GM21423 (cell line): ENCODE data around the gene ORAI2.
"Not testable (repeated sequence)": the region's sequence is repeated elsewhere in the genome, so short reads cannot be mapped to it uniquely, and the experiment has no call there.

Experiments
- ATAC-seq: cut with Tn5 transposase; IDR thresholded peaks from one replicate; pipeline ENCODE4 v1.9.1; 2021; ENCODE audit warnings: mild to moderate bottlenecking, moderate library complexity; ENCODE audit not compliant: unreplicated experiment

ORAI2 gene

DNA sequence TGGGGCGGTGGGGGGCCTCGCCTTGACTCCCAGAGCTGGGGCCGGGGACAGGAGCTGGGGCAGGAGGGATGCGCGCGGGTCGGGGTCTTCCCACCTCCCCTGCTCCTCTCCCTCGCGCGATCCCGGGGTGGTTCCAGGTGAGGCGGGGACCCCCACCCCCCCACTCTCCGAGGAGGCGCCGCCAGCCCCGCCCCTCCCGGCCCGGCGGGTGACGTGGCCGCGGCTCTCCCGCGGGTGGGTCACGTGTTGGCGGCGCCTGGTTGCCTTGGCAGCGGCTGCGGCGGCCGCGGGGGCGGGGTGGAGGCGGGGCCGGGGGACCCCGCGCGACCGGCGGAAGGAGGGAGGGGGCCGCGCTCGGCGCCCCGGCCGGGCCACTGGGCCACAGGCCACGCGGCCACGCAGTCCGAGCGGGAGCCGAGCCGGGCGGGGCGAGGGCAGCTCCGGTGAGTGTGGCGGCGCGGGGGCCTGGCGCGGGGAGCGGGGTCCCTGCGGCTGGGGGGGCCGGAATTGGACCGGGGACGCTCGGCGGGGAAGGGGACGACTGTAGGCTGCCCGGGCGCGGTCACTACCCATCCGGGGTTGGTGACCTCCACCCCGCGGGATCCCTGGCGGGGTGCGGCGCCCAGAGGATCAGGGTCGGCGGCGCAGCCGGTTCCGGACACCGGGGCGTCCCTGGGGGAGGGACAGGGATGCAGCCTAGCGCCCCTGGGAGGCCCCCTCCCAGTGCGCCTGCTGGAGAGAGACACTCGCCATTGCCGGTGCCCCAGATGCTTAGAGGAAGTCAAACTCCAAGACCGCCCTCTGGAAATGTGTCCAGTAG is at the start of gene ORAI2:
Gene ORAI2, plus strand, starts transcription at position 357 of the 820 bp plus-strand sequence. CDS start 5,382 bp downstream, outside the sequence.
- peak; percentile 65 for ATAC-seq

DNA sequence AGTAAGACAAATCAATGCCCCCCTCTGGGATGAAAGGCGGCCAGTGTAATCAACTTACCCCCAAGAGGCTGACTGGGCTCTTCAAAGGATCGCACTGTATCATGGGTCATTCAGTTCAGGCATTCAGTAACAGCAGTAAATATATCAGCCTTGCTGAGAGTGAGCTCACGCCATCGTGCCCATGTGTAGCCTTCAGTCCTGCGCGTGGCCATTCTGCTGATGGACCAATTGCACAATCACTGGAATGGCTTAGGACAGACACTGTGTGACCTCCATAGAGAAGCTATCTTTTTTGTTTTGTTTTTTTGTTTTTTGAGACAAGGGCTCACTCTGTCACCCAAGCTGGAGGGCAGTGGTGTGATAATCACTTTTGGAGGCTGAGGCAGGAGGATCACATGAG is 46.3 kb upstream of the ORAI2 start:
- ATAC-seq, result no peak

- ATAC-seq, result no peak
Observed at GRCh38 chr7:102389810-102390209, 43.6 kb upstream of the ORAI2 start.

- ATAC-seq, result no peak
Observed at GRCh38 chr7:102390697-102391484, 42.5 kb upstream of the ORAI2 start.

DNA sequence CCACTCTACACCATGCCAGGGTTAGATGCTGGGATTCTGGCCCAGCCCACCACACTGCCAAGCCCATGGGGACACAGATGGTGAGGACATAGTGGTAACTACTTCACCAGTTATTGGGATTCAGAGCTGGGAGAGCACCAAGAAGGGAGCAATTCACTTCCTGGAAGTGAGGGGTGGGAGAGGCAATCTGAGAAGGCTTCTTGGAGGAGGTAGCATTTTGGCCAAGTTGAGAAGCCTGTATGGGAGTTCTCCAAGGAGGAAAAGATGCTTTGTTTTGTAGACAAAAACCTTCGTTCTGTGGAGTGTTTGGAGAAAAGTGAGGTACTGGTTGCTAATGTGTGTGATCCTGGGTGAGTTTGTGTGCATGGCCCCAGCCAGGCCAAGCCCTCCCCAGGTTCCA is 41.0 kb upstream of the ORAI2 start:
- no peak for ATAC-seq

- no peak for ATAC-seq
Observed at GRCh38 chr7:102393467-102393866, 39.9 kb upstream of the ORAI2 start.

GRCh38 chr7:102395592-102395872 is 37.8 kb upstream of the ORAI2 start:
- ATAC-seq, result no peak

DNA sequence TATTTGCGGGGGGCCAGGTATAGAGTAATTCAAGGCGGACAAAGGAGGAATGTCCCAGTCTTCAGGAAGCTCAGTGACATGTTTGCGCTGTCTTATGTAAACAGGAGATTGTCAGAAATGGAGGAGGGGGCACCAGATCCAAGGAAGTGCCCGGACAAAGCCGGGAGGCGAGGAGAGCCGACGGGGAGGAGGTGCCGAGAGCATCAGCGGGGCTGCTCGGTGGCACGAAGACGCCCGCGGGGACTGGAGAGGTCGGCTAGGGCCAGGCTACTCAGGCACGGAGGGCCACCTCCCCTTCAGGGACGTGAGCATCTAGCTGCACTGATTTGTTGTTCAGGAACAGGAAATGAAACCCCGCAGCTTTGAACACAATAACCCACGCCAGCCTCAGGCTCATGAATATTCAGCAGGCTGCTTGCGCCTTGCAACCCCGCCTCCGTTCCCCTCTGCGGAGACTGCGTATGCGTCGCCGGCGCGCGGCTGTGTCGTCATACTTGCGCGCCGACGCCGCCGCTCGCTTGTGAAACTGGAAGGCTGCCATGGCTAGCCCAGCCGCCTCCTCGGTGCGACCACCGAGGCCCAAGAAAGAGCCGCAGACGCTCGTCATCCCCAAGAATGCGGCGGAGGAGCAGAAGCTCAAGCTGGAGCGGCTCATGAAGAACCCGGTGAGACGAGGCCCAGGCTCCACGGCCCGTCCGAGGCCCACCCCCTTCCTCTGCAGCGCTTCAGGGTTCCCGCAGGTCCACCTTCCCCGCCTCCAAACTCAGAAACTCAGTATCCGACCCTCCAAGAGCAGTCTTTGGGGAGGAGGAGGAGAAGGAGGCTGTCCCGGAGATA is 37.3 kb upstream of the ORAI2 start, which contains the start of gene PRKRIP1:
Gene PRKRIP1, plus strand, starts transcription at position 491 of the 837 bp plus-strand sequence. Its CDS starts 49 bp downstream, at position 540.
- ATAC-seq, result peak; percentile 99

- ATAC-seq, result no peak
Observed at GRCh38 chr7:102396710-102397019, 36.7 kb upstream of the ORAI2 start.

DNA sequence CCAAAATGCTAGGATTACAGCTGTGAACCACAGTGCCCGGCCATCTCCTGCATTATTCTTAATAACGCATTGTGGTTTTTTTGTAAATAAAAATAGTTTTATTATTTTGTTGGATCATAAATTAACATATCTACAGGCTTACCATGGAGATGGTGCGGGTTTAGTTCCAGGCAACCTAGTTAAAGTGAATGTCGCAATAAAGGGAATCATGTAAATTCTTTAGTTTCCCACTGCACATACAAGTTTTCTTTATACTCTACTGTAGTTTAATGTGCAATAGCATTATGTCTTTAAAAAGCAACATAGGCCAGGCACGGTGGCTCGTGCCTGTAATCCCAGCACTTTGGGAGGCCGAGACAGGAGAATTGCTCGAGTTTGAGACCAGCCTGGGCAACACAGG is 34.8 kb upstream of the ORAI2 start:
- no peak for ATAC-seq

- ATAC-seq, result no peak
Observed at GRCh38 chr7:102400360-102400759, 33.0 kb upstream of the ORAI2 start.

GRCh38 chr7:102403563-102403962 is 29.8 kb upstream of the ORAI2 start:
- no peak for ATAC-seq

GRCh38 chr7:102404005-102404861 is 29.1 kb upstream of the ORAI2 start:
- ATAC-seq, result peak; percentile 76

DNA sequence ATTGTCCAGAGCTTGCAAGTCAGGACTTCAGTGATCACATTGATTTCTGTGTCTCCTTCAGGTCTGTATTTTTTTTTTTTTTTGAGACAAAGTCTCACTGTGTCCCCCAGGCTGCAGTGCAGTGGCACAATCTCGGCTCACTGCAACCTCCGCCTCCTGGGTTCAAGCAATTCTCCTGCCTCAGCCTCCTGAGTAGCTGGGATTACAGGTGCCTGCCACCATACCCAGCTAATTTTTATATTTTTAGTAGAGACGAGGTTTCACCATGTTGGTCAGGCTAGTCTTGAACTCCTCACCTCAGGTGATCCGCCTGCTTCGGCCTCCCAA is 28.6 kb upstream of the ORAI2 start:
- ATAC-seq, result not testable (repeated sequence)

DNA sequence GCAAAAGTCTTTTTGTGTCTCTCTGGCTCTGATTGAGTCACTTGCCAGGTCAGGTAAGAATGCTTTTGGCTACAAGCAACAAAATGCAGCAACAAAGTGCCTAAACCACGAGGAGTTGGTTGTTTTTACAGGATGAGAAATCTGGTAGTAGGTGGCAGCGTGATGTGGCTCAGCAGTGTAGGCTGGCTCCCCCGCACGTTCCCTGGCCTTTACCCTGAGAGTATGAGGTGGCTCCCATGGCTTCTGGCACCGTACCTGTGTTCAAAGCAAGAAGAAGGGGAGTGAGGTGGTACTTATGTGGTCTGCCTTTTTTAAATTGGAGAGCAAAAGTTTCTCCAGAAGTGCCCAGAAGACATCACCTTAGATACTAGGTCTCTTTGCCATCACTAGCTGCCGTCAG is 25.5 kb upstream of the ORAI2 start:
- peak; percentile 12 for ATAC-seq

DNA sequence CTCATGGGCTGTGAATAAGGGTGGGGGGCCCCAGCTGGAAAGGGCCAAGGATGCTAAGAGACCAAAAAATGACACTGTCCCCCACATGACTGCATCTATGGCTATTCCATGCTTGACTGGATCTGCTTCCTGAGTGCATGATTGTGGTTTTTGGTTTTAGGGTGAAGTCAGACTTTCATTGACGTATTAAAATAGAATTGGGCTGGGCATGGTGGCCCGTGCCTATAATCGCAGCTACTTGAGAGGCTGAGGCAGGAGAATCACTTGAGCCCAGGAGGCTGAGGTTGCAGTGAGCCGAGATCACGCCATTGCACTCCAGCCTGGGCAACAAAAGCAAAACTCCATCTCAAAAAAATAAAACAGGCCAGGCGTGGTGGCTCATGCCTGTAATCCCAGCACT is 24.8 kb upstream of the ORAI2 start:
- peak; percentile 70 for ATAC-seq

GRCh38 chr7:102409340-102409739 is 24.0 kb upstream of the ORAI2 start:
- no peak for ATAC-seq

DNA sequence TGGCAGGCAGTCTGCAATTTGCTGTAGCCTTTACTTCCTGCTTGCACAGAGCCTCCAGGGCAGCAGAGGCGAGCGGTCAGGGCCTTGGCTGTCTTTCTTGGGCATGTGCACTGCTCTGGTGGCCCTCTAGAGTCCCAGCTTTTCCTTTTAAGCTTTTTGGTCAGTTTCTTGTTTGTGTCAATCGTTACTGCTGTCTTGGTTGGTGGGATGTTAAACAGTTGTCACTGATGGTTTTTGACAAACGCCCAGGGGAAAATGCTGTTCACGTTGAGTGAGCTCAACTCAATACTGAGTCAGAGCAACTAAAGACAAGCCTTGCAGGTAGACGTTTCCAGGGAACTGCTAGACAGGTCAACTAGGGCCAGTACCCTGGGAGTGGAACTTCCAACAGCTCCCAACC is 23.3 kb upstream of the ORAI2 start:
- ATAC-seq, result no peak

DNA sequence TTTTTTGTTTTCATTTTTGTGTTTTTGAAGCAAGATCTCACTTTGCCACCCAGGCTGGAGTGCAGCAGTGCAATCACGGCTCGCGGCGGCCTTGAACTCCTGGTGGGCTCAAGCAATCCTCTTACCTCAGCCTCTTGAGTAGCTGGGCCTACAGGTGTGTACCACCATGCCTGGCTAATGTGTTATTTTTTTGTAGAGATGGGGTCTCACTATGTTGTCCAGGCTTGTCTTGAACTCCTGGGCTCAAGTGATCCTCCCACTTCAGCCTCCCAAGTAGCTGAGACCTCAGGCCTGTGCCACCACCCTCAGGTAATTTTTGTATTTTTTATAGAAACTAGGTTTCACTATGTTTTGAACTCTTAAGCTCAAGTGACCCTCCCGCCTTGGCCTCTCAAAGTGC is 22.5 kb upstream of the ORAI2 start:
- no peak for ATAC-seq

- no peak for ATAC-seq
Observed at GRCh38 chr7:102412548-102412947, 20.8 kb upstream of the ORAI2 start.

- ATAC-seq, result no peak
Observed at GRCh38 chr7:102413091-102413490, 20.3 kb upstream of the ORAI2 start.
